SHP77 treated with DMSO at 0.1 percent for 48 hours (cell line): Measurements from ENCODE around the gene TCF20.
A peak's percentile ranks its signal among the peaks of the same experiment; 100 is the strongest.

Experiments
- DNase-seq: peaks from one replicate; lab custom pipeline; 2025; lab: John Stamatoyannopoulos, UW

TCF20 gene

DNA sequence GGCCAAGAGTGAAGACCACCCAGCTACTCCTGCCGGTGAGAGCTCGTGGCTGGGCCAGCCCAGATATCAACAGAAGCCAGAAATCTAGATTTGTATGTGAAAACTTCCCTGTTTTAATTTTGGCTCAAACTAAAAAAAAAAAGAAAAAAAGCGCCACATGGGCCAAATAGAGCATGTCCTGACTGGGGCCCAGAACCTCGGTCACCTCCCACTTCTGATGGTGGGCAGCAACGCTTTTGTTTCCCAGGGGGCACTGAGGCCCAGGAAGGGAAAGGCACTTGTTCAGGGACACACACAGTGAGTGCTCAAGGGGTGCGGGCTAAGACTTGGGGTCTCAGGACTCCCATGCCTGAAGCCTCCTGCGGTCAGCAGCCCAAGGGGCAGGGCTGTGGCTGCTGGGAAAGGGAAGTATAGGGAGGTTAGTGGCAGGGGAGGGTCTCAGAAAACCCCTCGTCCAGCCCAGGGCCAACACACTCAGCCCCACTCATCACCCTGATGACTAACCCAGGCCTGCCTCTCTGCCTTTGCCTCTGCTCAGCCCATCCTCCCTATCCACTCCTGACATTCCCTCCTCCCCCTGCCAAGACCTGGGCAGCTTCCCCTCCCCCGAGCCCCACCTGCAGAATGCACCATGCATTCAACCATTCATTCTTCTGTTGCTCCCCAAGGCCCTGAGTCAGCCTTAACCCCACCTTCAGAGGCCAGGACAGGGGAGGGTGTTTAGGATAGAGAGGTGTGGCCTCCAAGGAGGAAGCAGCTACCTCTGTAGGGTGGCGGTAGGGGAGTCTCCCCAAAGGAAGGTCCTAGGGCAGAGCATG is 30.0 kb upstream of the TCF20 start:
- no peak for DNase-seq

DNA sequence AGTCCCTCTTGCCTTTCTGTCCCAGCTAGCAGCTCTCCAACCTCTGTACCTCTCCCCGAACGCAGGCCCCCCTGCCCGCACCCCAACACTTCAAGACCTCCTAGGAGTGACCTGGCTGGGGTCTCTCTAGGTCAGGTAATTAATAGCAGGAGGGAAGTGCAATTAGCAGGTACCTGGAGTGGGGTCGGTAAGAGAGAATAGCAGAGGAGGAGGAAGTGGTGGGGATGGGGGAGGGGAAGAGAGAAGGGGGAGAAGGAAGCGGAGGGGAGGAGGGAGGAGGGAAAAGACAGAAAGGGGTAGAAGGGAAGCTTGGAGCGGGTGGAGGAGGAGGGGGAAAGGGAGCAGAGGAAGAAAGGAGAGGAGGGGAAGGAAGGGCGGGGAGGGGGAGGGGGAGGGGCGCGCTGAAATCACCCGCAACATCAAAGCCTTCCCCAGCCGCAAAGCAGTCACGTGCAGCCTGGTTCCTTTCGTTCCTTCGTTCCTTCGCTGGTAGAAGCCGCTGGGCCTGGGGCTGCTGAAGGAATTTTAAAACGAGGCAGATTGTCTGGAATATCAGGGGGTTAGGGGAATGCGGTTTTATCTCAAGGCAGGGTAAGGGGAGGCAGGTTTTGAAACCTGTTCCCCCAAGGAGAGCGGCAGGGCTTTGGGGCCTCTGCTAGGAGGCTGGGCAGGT is 29.3 kb upstream of the TCF20 start:
- no peak for DNase-seq

DNA sequence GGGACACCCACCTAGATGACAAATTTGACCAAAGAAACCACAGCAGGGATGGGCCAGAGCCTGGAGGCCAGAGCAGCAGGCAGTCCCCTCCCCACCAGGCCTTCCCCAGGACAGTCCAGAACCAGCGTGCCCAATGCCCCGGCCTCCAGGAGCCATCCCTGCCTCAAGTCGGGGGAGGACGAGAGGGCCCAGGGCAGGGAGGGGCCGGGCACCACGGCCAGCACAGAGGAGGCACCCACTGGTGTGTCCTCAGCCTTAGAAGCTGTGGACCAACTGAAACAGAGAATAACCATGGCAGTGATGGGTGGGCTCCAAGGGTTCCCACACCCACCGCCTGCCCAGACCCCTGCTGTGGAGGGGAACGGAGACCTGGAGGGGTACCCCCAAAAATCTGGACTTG is 28.3 kb upstream of the TCF20 start:
- DNase-seq, result no peak

DNA sequence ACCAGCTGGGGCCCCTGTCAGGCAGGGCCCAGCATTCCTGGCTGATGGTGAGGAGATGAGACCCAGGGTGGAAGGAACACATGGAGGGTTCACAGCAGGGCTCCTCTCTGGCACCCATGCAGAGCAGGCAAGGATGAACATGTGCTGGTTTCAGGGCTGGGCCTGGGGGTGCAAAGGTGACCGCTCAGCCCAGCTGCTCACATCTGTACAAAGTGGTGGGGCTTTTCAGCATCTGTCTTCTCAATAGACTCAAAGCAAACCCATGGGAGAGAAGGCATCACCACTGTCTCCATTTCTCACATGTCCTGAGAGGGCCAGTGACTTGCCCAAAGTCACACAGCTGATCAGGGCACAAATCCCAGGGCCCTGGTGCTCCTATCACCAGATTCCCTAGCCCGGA is 27.3 kb upstream of the TCF20 start:
- DNase-seq, result no peak

DNA sequence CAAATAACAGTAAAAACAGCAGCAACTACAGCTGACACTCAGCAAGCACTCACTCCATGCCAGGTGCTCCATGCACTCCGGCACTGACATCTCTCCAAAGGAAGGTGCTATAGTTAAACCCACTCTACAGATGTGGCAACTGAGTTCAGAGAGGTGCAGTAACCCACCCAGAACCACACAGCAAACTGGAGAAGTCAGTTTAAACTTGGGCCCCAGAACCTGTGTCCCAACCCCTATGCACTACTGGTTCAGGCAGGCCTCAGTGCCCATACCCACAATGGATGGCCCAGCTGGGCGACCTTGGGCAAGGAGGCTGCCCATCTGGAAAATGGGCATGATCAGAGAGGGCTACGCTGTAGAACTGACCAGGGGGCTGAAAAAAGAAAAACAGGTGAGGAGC is 26.4 kb upstream of the TCF20 start:
- DNase-seq, result no peak

GRCh38 chr22:42296381-42296853 is 26.0 kb upstream of the TCF20 start:
- DNase-seq, result peak; percentile 16

DNA sequence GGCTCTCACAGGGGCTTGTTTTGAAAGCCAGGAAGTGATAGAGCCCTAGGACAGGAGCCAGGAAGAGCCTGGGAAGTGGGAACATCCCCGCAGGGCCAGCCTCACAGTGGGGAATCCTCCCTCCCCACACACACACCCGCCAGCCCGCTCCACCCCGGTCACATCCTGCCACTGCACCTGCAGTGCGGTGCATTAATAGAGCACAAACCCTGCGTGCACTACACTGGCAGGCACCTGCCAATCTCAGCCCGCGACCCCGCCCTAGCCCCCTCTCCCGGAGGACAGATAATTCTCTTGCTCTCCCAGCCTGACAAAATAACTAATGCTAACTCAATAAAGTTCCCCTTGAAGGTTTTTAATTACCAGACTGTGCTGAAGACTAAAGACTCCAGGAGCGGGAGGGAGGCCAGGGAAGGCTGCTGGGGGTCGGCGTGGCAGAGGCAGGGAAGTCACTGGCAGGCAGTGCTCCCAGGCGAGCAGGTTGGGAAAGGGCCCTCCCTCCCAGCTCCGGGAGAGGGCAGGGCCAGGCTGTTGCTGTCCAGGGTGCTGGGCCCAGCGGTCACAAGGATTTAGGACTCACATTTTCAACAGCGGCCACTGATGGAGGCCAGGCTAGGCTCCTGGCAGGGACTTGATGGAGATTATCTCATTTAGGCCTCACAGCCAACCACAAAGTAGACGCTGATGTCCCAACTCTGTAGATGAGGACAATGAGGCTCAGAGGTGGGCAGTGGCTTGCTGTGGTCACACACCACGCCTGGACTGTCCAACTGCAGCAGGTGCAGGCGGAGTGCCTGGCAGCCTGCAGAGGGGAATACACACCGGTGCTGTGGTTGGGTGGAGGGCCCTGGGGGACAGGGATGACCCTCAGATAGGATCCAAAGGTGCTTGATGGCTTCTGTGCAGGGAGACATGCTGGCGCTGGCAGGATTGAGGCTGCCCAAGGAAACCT is 23.9 kb upstream of the TCF20 start:
- no peak for DNase-seq

DNA sequence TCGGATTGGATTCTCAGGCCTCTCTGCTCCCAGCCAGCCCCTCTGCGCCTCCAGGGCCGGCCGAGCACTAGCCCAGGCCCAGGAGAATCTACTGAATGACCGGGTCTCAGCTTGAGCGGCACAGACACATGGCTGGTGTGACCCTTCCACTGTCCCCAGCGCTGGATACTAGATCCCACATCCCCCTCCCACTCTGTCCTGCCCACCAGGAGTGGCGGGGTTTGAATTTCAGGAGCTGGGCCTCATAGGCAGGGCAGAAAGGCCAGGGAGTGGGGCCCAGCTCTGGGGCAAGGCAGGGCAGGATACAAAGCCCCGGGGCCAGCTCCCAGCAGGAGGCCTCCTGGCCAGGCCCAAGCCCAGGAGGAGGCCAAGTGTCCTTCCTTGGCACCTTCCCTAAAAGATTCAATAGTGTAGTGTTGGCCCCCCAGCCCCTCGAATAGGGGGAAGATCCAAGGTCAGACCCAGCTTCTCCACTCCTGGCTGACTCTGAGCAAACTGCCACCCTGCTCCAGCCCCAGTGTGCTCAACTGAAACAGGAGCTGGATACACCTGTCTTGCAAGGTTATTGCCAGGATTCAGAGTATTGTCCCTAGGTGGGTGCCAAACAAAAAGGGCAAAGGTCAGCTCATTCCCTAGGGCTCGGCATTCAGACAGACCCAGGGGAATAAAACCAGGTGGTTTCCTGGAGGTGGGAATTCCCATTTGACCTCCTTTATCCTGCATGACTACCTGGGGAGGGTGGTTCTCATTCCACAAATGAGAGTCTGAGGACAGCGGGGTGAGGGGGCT is 22.5 kb upstream of the TCF20 start:
- no peak for DNase-seq

DNA sequence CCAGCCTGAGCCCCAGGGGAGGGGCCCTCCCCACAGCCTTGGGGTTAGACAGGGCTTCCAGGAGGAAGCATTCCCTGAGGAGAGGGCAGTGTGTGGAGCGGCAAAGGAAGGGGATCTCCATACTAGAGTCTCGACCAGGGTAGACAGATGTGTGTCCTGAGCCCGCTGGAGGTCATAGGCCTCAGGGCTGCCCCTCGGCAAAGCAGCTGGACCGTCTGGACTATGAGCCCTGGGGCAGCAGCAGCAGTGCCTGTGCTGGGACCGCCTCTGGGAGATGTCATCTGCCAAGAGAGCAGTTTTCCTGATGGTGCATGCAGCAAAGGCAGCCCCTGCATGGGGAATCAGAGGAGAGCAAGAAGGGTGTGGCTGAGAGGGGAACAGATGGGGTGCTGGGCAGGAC is 20.8 kb upstream of the TCF20 start:
- no peak for DNase-seq

GRCh38 chr22:42289671-42290541 is 19.5 kb upstream of the TCF20 start:
- no peak for DNase-seq

- DNase-seq, result no peak
Observed at GRCh38 chr22:42288791-42289190, 18.3 kb upstream of the TCF20 start.

GRCh38 chr22:42287174-42287890 is 16.9 kb upstream of the TCF20 start:
- no peak for DNase-seq

- no peak for DNase-seq
Observed at GRCh38 chr22:42286205-42286604, 15.8 kb upstream of the TCF20 start.

DNA sequence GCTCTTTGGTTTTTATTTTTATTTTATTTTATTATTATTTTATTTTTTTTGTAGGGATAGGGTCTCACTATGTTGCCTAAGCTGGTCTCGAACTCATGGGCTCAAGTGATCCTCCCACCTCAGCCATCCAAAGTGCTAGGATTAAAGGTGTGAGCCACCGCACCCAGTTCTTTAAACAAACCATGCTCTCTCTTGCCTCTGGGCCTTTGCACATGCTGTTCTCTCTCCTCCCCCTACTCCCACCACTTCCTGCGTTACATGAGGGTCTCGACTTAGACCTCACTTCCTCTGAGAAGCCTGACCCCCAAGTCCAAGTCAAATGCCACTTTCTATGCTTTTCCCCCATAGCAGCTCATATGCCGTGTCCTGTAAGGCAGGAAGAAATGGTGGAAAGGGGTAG is 15.2 kb upstream of the TCF20 start:
- DNase-seq, result no peak

DNA sequence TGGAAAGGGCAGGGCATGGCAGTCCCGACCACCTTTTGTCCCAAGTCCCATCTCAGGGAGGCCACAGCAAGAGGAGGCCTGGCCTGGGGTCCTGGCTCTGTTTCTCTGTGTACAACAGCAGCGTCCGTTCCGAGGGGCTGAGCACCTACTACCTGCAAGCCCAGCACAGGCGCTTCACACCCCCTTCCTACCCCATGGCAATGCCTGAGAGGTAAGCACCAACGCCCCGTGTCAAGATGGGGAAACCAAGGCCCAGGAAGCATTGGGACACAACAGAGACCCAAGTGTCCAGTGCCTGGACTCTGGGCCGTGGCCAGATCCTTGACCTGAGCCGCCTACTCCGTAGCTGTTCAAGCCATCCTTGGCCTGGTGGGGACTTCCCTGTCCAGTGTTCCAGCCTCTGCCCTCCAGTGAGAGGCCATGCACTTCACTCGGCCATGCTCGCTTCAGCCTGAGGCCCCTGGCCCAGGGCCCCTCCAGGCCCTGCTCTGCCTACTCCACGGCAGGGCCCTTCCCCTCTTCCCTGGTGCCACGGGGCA is 14.3 kb upstream of the TCF20 start:
- no peak for DNase-seq

- no peak for DNase-seq
Observed at GRCh38 chr22:42284202-42284591, 13.7 kb upstream of the TCF20 start.

GRCh38 chr22:42283278-42284201 is 13.1 kb upstream of the TCF20 start:
- no peak for DNase-seq

- no peak for DNase-seq
Observed at GRCh38 chr22:42282943-42283277, 12.5 kb upstream of the TCF20 start.
